ENCODE measurements around the gene RPAIN.
A peak's percentile ranks its signal among the peaks of the same experiment; 100 is the strongest.
"Not testable (repeated sequence)": the region's sequence is repeated elsewhere in the genome, so short reads cannot be mapped to it uniquely, and the experiment has no call there.

The RPAIN gene

DNA sequence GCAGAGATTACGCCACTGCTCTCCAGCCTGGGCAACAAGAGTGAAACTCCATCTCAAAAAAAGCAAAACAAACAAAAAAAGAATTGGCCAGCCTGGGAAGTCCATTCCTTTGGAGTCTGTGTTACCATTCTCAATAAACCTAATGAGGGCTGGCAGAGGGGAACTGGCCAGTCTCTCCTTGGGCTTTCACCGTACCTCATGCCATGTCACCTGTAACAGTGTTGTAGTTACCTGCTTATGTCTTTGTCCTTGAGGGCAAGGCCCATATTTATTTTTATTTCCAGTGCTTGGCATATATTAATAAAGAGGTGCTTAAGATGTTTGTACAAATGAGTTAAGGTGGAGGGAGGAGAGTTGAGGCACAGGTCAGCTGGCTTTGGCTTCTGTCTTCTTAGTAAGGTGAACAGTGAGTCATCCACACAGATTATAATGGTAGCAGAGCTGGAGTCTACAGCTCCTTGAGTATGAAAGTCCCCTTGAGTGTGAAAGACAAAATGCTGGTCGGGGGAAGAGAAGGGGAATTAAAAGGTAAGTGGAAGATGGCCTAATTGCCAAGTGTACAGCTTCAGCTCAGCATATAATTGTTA, 10.5 kb downstream of the RPAIN start:
- no peak for DNase-seq

DNA sequence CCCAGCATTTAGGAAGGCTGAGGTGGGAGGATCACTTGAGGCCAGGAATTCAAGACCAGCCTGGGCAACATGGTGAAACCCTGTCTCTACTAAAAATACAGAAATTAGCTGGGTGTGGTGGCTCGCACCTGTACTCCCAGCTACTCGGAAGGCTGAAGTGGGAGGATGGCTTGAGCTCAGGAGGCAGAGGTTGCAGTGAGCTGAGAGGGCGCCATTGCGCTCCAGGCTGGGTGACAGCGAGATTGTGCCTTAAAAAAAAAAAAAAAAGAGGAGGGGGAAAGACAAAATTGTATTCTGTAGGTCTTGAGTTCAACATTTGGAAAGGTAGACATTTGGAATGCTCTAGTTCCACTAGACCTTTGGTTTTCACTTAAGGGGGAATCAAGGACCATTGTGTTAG, 11.3 kb downstream of the RPAIN start:
- not testable (repeated sequence) for DNase-seq

DNA sequence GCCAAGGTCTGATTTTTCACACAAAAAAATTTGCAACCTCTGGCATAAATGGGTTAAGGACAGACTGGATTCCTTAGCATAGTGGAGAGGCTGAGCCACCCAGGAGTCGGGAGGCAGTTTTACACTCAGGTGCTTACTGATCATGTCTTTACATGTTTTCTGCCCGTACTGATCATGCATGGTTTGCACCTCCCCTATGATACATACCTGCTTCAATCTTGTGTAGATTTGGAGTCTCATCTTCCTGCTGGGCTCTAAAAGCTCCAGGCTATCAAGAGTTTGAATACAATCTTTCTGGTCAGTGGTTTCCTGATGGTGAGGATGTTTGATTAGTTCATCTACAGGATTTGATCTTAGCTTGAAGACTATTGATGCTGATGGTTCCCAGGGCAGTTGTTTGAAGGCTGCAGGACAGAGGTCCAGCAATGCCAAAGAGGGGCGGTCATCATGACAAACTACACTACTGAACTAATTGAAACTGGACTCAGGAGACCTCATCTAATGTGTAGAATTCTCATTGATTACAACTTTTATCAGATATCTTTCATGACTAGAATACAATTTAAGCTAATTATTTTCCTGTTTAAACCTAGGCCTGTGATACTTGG, 12.1 kb downstream of the RPAIN start:
- DNase-seq: no peak

DNA sequence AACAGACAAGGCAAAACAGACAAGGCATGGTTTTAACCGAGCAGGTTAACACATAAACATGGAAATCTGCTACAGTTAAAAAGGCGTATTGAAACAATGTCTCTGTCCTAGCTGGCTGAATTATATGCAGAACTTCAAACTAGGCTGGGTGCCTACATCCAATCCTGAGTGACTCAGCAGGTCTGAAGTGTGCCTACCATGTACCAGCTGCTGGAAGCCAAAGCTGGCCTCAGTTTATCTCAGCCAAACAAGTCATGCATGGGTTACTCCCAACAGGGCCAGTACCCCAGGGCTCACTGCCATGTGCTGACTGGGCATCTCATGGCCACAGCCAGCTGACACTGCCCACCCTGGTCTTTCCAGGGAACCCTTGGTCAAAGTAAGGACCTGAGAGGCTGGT, 15.0 kb downstream of the RPAIN start:
- no peak for DNase-seq

DNA sequence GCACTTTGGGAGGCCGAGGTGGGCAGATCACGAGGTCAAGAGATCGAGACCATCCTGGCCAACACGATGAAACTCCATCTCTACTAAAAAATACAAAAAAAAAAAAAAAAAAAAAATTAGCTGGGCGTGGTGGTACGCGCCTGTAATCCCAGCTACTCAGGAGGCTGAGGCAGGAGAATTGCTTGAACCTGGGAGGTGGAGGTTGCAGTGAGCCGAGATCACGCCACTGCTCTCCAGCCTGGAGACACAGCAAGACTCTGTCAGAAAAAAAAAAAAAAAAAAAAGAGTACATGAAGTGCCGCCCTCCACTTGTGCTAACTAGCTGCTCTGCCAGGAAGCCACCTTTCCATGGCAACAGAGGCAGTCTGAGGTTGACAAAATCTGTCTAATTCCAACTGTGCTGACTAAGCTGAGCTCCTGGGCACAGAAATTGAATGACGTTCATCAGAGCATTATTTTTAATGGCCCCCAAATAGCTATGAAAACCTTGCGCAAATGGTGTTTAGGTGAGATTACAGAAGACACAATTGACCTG, 15.9 kb downstream of the RPAIN start:
- DNase-seq: not testable (repeated sequence)

DNA sequence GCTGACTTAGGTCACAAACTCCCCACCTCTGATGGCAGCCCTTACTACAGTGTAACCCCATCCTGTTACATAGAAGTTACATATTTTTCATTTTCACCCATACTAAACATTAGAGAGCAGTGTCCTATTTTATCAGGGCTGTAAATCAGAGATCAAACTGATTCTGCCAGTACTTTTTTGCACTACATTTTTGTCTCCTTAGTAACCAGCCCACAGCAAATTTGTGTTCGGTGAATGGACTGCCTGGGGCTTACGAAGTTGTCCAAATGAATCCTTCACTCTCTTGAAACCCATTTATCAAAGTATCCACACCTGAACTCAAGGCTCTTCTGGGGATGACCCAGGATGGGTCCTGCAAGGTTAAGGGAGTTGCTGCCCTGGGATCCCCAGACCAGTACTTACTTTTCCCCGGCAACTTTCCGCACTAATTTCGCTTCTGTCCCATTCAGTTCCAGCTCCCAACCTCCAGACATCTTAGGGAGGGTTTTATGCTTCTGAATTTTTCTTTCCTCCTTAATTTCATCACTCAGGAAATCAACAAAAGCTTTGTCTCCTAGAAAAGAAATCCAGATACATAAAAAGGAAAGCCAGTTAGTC, 17.8 kb downstream of the RPAIN start:
- DNase-seq: no peak

DNA sequence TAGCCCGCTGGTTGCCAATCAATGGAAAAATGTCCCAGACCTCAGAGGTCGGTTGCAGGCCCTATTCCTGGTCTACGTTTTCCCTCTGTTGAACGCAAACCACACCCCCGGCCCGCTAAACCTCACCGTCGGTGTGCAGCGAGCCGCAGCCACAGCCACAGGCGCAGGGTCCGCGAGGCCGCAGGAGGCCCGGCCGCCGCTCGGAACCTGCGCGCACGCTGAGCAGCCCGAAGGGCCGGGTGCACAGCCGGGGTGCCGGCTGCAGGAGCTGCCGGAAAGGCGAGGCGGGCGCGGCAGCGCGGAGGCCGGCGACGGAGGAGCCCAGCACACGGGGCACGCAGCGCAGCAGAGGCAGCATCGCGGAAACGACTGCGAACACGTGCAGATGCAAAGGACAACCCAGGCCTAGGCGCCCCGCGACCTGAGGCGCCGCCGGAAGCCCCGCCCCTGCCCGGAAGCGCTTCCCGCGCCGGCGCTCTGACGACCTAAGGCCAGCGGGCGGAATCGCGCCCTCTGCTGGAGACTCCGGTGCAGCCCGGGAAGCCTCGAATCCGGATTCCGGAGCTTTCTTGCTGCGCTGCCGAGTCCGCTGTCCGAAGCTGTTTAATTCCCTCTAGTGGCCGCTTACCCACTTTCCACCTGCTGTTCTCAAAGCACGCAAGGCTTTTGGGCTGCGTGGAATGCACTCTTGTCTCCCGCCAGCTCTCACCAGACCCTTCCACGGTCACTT, 18.9 kb downstream of the RPAIN start, which contains the start of gene C1QBP:
C1QBP (minus strand) TSS at position 440 of the 730 bp plus-strand sequence; CDS start at position 358, 82 bp downstream.
- DNase-seq: peak; percentile 56

DNA sequence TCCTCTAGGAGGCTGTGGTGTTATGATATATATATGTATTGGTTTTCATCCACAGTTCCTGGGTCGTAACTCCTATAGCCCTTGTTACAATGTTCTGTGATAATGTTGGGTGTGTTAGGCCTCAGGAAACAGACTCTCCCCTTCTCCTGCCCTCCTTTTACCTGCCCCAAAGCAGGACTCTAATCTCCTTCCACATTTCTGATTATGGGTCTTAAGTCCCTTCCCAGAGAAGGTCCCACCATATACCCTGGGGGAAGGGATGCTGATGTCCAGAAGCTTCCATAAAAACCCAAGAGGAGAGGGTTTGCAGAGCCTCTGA, 19.4 kb downstream of the RPAIN start:
- no peak for DNase-seq

DNA sequence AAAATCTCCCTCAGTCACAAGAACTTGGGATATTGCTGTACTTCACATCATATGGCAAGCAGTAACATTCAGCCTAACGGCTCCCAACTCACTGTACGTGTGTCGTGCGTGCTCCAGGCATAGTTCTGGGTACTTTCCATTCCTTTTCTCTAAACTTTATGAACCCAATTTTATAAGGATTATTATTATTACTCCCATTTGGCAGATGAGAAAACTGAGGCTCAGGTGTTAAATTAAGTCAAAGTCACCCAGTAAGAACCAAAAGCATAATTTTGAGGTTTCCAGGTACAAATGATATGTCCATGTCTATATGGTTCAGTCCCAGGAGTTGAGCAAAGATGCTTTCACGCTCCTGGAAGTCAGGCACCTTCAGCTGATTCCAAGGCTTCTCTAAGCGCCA, 23.7 kb downstream of the RPAIN start:
- no peak for DNase-seq

DNA sequence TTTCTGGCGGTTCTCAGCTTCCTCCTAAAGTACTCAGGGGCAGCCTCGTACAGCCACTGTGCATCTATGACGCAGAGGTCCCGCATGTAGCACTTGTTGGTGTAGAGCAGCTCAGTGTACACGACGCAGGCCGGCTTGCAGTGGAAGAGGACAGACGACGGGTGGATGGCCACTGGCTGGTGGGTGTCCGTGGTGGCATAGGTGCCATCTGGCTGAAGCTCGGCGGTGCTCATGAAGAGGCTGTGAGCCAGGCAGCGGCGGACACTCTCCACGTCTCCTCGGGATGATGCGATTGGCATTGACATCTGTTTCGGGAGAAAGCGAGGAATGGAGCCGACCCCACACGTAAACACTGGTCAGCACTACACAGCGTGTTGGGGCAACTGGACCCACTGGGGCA, 24.2 kb downstream of the RPAIN start:
- DNase-seq: no peak

DNA sequence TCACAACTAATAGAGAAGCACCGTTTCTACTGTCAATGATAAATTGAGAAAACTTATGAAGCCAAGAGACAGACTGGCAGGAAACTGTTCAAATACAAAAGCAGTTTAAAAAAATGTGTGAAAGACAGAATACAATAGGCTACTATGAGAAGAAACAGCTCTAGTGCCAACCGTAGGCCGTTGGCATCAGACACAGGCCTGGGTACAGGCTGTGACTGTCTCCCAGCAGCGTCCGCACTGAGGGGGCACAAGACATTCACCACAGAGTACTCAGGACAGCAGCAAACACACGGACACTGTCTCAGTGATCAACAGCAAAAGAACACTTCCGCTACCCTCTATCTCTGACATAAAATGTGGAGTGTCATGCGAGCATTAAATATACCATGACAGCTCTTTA, 26.8 kb downstream of the RPAIN start:
- DNase-seq: no peak

DNA sequence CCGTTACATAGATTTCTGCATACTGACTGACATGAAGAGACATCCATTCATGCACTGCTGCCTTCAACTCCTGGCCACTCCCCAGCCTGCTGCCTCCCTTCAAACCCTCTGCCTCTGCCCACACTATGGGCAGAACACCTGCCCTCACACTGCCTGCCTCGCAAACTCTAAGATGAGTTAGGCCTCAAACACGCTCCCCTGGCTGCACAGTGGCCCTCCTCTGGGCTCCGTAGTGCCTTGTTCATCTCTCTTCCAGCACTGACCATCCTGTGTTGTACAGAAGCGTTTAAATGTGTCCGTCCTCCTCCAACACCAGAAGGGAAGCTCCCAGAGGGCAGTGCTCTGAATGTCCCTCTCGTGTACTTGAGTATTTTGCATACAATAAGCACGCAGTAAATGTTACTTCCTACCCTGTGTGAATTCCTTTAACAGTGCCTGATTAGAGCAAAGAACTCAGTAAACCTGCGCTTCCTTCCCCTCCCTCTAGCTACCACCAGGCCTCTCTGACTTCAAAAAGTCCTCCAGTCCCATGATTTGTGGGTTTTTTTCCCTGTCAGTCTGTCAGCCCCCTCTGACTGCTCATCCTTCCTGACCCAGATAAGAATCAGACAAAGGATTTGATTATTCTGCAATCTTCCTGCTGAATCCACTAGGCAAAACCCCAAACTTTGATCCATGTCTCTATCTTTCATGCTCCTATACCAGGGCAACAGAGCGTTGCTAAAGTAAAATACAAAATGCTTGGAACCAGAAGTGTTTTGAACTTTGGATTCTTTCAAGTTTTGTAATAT, 44.9 kb downstream of the RPAIN start:
- no peak for DNase-seq

DNA sequence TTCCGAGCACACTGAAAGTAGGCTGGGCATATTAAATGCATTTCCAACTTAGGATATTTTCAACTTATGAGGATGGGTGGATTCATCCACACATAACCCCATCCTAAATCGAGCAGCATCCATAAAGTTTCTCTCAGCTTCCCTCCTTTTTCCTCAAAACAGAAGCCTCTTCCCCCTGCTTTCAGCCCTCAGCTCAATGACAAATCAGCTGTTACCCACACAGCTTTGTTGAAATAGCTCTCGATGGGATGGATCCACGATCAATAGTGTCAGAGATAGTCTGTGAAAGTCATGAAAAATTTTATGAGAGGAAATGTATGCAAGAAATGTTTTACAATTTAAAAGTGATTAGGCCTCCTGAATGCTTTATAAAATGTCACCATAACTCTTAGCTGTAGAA, 46.3 kb downstream of the RPAIN start:
- DNase-seq: no peak

DNA sequence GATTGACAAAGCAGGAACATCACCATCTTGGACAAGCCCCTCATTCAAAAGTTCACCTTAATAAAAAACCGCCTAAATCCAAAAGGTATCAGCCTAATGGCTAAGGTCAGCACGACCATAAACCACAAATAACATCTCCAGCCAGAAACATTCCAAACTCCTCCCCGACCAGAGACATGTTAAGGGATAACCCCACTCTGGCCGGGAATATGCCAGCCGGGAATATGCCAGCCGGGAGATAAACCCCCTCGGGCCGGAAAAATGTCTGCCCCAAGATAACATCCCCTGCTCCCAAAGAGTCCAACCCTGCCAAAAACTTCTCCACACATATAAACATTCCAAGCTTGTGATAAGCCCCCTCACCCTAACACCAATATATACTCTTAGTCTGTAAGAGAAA, 47.4 kb downstream of the RPAIN start:
- DNase-seq: no peak

DNA sequence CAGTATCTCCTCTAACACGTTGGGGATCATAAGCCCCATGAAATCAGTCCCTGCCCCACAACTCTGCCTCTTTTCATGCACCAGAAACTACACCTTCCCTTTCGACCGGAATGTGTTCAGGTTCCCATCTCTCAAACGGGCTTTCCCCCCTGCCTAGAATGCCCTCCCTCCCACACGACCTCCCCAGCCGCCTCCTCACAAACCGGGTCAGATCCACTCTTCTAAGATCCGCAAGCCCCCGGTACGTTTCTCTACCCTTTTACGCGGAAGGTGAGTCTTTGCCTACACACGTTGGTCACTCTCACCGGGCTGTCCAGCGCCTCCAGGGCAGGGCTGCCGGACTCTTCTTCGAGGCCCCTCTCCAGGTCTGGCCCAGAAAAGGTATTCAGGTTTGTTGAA, 48.1 kb downstream of the RPAIN start:
- DNase-seq: no peak

DNA sequence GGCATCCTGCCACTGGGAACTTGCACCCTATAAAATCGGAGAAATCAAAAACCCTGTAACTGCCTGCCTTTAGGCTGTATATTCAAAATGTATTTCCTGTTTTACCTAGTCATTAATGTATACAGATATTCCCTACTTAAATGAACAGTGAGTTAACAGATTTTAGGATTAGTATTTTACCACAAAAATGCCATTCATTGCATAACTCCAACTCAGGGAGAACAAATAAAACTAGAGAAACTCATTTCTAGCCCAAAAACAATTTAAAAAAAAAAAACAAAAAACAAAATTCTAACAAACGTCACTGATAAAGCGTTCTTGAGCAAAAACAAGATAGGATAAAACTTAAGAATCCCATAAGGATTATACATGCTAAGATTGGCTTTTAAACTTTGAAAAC, 52.5 kb downstream of the RPAIN start:
- no peak for DNase-seq

DNA sequence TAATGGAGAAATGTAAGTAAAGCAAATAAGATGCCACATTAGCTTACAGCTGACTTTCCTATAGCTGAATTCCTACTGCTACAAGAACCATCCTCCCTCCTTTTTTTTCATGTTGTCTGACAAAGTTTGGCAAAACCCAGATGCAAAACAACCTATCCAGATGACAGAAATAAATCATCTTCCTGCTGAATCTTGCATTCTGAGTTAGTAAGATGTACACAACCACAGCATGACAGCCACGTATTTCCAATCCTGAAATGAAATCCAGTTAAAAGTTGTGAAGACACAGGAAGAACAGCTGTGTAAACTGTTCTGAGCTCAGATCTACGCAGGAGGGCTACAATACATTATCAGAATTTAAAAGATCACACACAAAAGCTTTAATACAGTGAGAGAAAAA, 53.9 kb downstream of the RPAIN start:
- no peak for DNase-seq

DNA sequence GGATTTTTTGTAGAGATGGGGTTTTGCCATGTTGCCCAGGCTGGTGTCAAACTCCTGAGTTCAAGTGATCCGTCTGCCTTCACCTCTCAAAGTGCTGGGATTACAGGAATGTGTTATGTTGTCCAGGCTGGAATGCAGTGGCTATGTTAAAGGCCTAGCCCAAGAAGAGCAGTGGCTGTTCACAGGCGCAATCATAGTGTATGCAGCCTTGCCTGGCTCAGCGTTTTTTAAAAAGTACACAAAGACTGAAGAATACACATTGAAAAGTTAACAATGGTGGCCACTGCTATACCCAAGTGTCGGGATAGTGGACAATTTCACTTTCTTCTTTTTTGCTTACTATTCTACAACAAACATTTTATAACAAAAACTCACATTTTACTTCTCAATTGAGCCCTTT, 59.0 kb downstream of the RPAIN start:
- DNase-seq: no peak

DNA sequence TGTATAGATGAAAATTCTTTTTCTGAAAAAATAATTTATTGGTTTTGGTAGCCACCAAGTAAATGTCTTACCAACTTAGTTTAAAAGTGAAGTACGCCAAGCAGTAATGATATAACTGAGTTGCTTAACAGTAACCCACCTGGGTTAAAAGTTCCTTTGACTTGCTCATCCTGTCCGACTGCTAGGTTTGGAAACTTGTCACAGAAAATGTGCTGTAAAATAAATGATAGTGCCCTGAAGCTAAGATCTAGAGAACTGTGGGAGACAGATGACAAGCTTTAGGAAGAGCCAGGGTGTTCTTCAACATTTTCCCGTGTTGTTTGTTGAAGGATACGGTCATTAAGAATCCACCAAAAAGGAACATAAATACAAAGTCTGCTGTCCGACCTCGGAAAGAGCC, 61.0 kb downstream of the RPAIN start:
- no peak for DNase-seq

DNA sequence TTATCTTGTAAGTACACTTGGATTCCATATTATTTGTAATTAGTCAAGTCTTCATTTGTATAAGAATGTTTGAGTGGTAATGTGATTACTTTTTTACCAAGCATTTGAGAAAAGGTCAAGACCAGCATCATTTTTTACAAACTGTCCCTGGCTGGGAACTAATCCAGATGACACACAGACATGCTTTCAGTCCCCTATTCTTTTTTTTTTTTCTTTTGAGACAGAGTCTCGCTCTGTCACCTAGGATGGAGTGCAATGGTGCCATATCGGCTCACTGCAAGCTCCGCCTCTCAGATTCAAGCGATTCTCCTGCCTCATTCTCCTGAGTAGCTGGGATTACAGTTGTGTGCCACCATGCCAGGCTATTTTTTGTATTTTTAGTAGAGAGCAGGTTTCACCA, 61.5 kb downstream of the RPAIN start:
- no peak for DNase-seq

Data from NCI-H2029 treated with DMSO at 0.1 percent for 48 hours (cell line).